ENCODE data around the gene TRAPPC3L.

TRAPPC3L gene

DNA sequence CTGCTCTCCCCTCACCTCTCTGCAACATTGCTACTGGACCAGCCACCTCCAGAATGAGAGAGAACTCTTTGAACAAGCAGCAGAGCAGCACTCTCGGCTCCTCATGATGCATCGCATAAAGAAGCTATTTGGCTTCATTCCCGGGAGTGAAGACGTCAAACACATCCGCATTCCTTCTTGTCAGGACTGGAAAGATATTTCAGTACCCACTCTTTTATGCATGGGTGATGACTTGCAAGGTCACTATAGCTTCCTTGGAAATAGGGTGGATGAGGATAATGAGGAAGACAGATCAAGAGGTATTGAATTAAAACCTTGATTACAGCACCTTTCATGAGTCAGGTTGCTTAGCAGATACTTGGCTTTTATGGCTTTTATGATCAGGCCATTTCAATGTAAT is 12.4 kb upstream of the TRAPPC3L start:
- TF ChIP-seq, protein P1, sequence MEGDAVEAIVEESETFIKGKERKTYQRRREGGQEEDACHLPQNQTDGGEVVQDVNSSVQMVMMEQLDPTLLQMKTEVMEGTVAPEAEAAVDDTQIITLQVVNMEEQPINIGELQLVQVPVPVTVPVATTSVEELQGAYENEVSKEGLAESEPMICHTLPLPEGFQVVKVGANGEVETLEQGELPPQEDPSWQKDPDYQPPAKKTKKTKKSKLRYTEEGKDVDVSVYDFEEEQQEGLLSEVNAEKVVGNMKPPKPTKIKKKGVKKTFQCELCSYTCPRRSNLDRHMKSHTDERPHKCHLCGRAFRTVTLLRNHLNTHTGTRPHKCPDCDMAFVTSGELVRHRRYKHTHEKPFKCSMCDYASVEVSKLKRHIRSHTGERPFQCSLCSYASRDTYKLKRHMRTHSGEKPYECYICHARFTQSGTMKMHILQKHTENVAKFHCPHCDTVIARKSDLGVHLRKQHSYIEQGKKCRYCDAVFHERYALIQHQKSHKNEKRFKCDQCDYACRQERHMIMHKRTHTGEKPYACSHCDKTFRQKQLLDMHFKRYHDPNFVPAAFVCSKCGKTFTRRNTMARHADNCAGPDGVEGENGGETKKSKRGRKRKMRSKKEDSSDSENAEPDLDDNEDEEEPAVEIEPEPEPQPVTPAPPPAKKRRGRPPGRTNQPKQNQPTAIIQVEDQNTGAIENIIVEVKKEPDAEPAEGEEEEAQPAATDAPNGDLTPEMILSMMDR (conservative IDR thresholded peaks at IDR 0.05), result no peak
- TF ChIP-seq ZFX (IDR thresholded peaks at IDR 0.05), result no peak
- H3K27ac ChIP-seq, result no peak overlapping the region

DNA sequence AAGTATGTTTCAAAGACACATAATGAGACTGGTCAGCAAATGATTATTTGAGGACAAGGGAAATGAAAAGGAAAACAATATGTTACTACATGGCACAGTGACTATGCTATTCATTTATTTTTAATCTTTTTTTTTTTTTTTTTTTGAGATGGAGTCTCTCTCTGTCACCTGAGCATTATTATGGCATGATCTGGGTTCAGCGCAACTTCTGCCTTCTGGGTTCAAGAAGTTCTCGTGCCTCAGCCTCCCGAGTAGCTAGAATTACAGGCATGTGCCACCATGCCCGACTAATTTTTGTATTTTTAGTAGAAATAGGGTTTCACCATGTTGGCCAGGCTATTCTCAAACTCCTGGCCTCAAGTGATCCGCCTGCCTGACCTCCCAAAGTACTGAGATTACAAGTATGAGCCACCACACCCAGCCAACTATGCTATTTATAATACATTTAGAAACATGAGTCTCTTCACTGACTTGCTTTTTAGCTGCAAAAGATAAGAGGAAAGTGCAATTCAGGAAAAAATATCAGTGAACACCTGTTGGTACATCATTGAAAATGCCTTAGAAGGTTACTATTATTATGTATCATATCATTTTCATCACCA is 11.4 kb upstream of the TRAPPC3L start:
- TF ChIP-seq, protein P1 (conservative IDR thresholded peaks at IDR 0.05), result no peak
- TF ChIP-seq ZFX (IDR thresholded peaks at IDR 0.05), result no peak
- H3K27ac ChIP-seq, result no peak overlapping the region

DNA sequence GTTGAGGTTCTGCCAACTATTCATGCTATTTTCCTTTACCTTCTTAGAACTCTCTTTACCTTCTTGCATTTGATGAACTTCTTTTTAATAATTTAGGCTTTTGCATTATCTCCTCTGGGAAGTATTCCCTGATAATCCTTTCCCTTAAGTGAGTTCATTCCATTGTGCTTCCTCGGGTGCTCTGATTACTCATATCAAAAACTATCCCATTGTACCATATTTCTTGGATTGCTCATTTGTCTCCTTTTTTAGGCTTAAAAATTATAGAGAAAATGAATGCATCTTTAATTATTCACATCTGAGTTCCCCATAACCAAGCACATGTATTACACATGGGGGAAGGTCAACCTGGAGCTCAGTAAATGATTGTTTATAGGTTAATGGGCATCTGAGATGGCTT is 10.6 kb upstream of the TRAPPC3L start:
- H3K27ac ChIP-seq, result no peak overlapping the region
- TF ChIP-seq, protein P1 (conservative IDR thresholded peaks at IDR 0.05), result no peak
- TF ChIP-seq ZFX (IDR thresholded peaks at IDR 0.05), result no peak

DNA sequence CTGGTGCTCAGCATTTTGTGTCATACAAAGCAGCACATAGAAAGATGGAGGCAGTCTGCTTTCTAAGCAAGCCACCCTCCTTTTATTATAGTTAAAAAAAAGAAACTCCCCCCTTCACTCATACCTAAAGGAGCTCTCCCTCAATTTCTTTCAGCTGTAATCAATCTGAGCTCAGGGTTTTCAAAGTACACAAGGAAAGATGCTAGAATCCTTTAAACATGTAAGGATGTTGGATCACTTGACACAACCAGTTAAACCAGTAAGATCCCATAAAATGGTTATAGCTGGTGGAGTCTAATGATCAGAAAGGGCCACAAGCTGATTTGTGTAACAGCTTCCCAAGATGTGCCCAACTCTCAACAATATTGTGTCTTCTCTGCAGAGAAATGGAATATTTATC is 8.0 kb upstream of the TRAPPC3L start, which contains the start of gene CALHM4:
TSS of gene CALHM4 (plus strand) at position 301 of the 400 bp plus-strand sequence. CDS start at position 344, 43 bp downstream.
- no peak for TF ChIP-seq ZFX (IDR thresholded peaks at IDR 0.05)
- TF ChIP-seq, protein P1 (conservative IDR thresholded peaks at IDR 0.05), result no peak
- no peak within 1 kb of the TSS for H3K27ac ChIP-seq

DNA sequence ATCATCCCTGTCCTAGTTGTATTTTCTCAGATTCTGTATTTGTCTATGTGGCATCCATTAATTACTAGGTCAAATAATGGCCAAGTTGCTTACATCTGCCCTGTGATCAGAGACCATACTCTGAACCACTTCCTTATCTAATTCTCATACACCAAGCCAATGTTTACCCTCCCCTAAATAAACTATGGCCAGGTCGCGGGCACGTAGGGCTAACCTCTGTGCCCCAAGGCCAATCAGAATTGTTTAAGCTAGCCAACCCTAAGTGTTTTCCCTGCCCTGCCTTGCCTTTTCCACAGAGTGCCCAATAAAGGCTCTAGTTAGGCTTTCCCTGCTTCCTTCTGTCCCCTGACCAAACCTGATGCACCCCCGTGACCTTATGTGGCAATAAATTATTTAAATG is 5.3 kb upstream of the TRAPPC3L start:
- TF ChIP-seq, protein P1 (conservative IDR thresholded peaks at IDR 0.05), result no peak
- TF ChIP-seq ZFX (IDR thresholded peaks at IDR 0.05), result no peak
- no peak overlapping the region for H3K27ac ChIP-seq

DNA sequence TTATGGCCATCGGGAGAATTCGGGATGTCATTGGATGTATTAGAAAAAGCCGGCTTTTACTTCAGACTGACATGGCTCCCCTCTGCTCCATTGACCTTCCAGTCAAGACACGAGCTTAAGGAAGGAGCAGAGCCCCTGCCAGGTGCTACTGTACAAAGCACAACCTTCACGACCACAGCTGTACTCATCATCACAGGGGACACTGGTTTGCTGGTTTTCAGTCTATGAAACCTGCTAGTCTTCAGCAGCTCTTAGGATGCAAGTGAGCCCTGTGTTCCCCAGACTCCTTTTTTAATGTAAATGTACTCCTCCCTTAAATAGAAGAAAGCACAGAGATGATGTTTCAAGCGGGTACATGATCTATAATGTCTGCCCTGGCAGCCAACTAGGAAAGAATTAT is 1.9 kb upstream of the TRAPPC3L start:
- H3K27ac ChIP-seq, result no peak overlapping the region

DNA sequence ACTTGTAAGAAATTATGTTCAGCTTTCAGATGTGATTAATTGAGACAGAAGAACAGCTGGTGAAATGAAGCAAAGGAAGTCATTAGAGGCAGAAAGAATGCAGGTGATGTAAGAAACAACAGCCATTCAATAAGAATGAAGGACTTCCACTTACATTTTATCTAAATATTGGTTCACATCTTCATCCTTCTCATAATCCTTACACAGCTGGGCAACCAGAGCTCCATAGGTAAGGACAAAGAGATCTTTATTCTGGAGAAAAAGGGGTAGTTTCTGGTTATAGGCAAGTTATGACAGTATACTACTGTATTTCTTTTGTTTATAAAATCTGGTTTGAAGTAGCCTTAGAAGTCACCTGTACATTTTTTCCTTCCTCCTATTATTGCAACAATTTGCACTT is 2.3 kb downstream of the TRAPPC3L start:
- TF ChIP-seq, protein P1 (conservative IDR thresholded peaks at IDR 0.05), result no peak
- no peak for TF ChIP-seq ZFX (IDR thresholded peaks at IDR 0.05)
- no peak overlapping the region for H3K27ac ChIP-seq

More for the DNA sequence above, 1.9 kb upstream of the TRAPPC3L start:
- TF ChIP-seq, protein P1 (conservative IDR thresholded peaks at IDR 0.05), result no peak
- TF ChIP-seq ZFX (IDR thresholded peaks at IDR 0.05), result no peak
